Activated CD8-positive, alpha-beta T cell treated with anti-CD3 and anti-CD28 coated beads for 36 hours (primary cell): ENCODE results near the gene DNAJC6. TPM values are rescaled to one million over a fixed set of nuclear protein-coding genes. Genes with fewer than 3 reads are reported as not detected.

Experiments used
- ATAC-seq: fragments of 200-7000 bp; cut with Tn5 transposase; one replicate; pipeline ENCODE4 v1.10.0; 2021; ENCODE audit warnings: mild to moderate bottlenecking, moderate library complexity
- CTCF ChIA-PET: fragments of 350-600 bp; sonication (Branson Sonifier 250); formaldehyde crosslinking; loops from one replicate; lab custom pipeline; 2021; ENCODE audit warnings: antibody characterized with exemption; lab: Charles Lee
- POLR2A ChIA-PET: fragments of 350-600 bp; sonication (Branson Sonifier 250); formaldehyde crosslinking; loops from one replicate; lab custom pipeline; 2021; ENCODE audit warnings: antibody characterized with exemption; lab: Charles Lee
- DNase-seq: peaks from one replicate; pipeline ENCODE4 v3.0.0-alpha.2; 2020
- H3K27ac Mint-ChIP-seq: one replicate; pipeline ENCODE4 v1.8.0; 2021; ENCODE audit warnings: mild to moderate bottlenecking, mixed read lengths
- H3K27me3 Mint-ChIP-seq: one replicate; pipeline ENCODE4 v1.8.0; 2021; ENCODE audit warnings: mixed read lengths
- H3K36me3 Mint-ChIP-seq: one replicate; pipeline ENCODE4 v1.8.0; 2021; ENCODE audit warnings: low read depth, mixed read lengths
- H3K4me1 Mint-ChIP-seq: one replicate; pipeline ENCODE4 v1.8.0; 2021; ENCODE audit warnings: low read depth, mixed read lengths
- H3K4me3 Mint-ChIP-seq: one replicate; pipeline ENCODE4 v1.8.0; 2021; ENCODE audit warnings: mild to moderate bottlenecking, moderate library complexity, mixed read lengths
- H3K9me3 Mint-ChIP-seq: one replicate; pipeline ENCODE4 v1.8.0; 2021; ENCODE audit warnings: mixed read lengths
- intact Hi-C: fragments of 100-400 bp; cut with micrococcal nuclease; formaldehyde crosslinking; loops from one replicate; pipeline ENCODE4 v1.10.0; 2022
- total RNA-seq, 2 experiments: library from RNA; stranded (reverse); gene quantifications; one replicate each; pipeline ENCODE4 v1.2.3, GENCODE V29; 2021
- TF ChIP-seq, protein P1 (sequence below): fragments of 200-600 bp; IDR thresholded peaks from one replicate; pipeline ENCODE4 v1.8.0; 2022; ENCODE audit warnings: antibody characterized with exemption, mild to moderate bottlenecking

Gene DNAJC6
- total RNA-seq, 2 experiments from 2014 or later, result 2.1 to 2.2 TPM

DNA sequence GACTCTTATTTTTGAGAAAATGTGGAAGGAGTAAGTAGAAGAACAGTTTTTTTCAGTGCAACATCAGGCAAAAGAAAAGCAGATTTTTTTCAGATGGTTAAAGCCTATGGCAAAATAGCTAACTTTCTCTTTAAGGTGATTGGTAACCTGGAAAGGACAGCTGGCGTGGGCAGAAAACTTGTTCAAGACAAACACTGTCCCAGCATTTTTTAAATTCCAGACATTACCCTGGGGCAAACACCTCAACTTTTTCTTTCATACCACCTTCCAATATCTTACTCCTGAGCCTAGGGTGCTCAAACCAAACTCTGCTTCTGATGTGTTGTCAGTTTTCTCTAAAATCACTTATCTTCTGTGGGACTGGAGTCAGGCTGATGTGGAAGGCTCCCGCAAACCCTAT is 108.4 kb downstream of the DNAJC6 start:
- intact Hi-C loops, result no loop called here
- Mint-ChIP-seq H3K4me1 (peaks cover 6% of the 10 kb centered on the region), H3K4me3 (no peak overlapping the region), H3K36me3 (no peaks in the 10 kb centered on the region), H3K27ac (no peak overlapping the region), H3K27me3 (no peaks in the 10 kb centered on the region), H3K9me3 (no peaks in the 10 kb centered on the region)
- ChIA-PET POLR2A (no interaction called here), CTCF (interaction anchor here (1.3 to 3.5 kb wide), 3 partner anchors 8 to 23 kb away, joined by 3 to 17 read pairs (median 8); no protein-coding TSS in a partner anchor)
- ATAC-seq, result no peak
- TF ChIP-seq, protein P1, sequence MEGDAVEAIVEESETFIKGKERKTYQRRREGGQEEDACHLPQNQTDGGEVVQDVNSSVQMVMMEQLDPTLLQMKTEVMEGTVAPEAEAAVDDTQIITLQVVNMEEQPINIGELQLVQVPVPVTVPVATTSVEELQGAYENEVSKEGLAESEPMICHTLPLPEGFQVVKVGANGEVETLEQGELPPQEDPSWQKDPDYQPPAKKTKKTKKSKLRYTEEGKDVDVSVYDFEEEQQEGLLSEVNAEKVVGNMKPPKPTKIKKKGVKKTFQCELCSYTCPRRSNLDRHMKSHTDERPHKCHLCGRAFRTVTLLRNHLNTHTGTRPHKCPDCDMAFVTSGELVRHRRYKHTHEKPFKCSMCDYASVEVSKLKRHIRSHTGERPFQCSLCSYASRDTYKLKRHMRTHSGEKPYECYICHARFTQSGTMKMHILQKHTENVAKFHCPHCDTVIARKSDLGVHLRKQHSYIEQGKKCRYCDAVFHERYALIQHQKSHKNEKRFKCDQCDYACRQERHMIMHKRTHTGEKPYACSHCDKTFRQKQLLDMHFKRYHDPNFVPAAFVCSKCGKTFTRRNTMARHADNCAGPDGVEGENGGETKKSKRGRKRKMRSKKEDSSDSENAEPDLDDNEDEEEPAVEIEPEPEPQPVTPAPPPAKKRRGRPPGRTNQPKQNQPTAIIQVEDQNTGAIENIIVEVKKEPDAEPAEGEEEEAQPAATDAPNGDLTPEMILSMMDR, result no peak
- DNase-seq, result no peak

DNA sequence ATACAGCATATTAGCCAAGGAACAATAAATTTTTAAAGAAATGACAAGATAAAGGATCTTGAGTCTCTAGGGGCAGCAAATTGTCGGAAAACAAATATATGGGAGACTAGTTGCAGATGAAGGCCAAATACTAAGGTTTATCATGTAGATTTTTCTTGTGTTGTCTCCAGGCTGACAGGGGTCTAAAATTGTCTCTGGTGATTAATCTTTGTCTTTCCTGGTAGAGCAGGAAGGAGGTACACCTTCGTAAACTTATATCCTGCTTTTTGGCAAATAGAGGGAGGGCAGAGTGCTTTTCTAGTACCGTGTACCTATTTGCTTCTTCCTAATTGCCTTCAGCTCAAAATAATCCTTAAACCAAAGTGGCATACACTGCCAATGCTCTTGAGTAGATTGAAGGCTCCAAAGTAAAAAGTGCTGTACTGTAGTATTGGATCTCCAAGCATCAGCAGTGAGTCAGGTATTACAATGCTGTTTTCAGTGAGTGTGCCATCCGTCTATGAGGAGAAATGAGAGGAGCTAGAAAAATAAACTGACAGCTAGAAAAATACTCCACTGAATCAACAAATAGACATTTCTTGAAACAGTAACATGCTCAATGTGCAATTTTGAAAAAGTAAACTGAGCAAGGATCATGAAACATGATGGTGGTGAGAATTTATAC is 109.3 kb downstream of the DNAJC6 start:
- no peak for ATAC-seq

GRCh38 chr1:65419681-65420589 is 110.6 kb downstream of the DNAJC6 start:
- H3K4me3 Mint-ChIP-seq, result no peak overlapping the region
- H3K27me3 Mint-ChIP-seq, result no peaks in the 10 kb centered on the region
- intact Hi-C loops, result loop anchor here (5.0 kb wide), 1 partner anchor 168 kb away; no protein-coding TSS in a partner anchor
- no peaks in the 10 kb centered on the region for H3K9me3 Mint-ChIP-seq
- H3K36me3 Mint-ChIP-seq, result peaks cover 4% of the 10 kb centered on the region
- ATAC-seq (peak; percentile 96), DNase-seq (peak; percentile 99)
- H3K27ac Mint-ChIP-seq, result peak overlapping the region; percentile 93
- CTCF ChIA-PET, result interaction anchor here (0.7 to 3.5 kb wide), 10 partner anchors 9 to 360 kb away, joined by 3 to 17 read pairs (median 4); no protein-coding TSS in a partner anchor
- POLR2A ChIA-PET, result interaction anchor here (0.6 to 1.6 kb wide), 4 partner anchors 11 to 154 kb away, joined by 3 to 9 read pairs (median 3); no protein-coding TSS in a partner anchor
- TF ChIP-seq, protein P1, result no peak
- H3K4me1 Mint-ChIP-seq, result peaks cover 6% of the 10 kb centered on the region

More for the DNA sequence above, 109.3 kb downstream of the DNAJC6 start:
- ChIA-PET CTCF (interaction anchor here (1.6 to 3.5 kb wide), 5 partner anchors 12 to 182 kb away, joined by 4 to 17 read pairs (median 9); no protein-coding TSS in a partner anchor), POLR2A (interaction anchor here (0.7 to 1.4 kb wide), 2 partner anchors 9 to 10 kb away, joined by 3 read pairs; no protein-coding TSS in a partner anchor)
- Mint-ChIP-seq H3K27me3 (no peaks in the 10 kb centered on the region), H3K27ac (no peak overlapping the region), H3K4me3 (peak overlapping the region; percentile 25), H3K9me3 (no peaks in the 10 kb centered on the region), H3K36me3 (no peaks in the 10 kb centered on the region), H3K4me1 (peaks cover 6% of the 10 kb centered on the region)
- intact Hi-C loops, result no loop called here
- no peak for DNase-seq
- TF ChIP-seq, protein P1, result no peak

DNA sequence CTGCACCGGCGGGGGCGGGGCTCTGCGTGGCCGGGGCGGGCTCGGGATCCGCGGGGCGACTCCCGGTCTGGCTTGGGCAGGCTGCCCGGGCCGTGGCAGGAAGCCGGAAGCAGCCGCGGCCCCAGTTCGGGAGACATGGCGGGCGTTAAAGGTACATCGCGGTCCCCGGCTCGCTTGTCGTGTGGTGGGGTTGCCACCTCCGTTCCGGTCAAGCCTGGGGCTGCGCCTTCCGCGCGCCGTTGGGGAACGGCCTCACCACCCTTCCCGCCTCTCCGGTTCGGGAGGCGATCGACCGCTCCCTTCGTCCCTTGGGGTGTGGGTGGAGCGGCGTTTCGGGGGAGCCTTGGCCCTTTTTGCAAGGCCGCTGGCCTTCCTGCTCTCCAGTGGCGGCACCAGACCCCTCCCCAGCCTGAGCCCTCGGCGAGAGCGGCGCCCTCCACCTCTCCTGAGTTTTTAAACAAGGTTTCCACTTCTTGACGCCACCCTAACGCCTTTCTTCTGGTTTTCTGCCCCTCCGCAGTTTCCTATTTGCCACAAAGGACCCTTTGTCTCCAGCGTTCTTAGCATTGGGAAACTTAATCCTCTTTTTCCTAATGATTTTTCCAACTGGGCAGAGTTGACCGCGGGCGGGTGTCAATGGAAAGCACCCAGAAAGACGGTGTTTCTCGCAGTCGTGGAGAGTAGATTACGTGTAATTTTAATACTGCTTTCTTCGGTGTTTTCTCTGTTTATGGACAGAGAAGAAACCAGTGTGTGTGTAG is 111.4 kb downstream of the DNAJC6 start, which contains the start of the genes LEPR and LEPROT:
Gene LEPR (plus strand): TSS at position 79 of the 761 bp plus-strand sequence. CDS start 144,898 bp downstream, outside the sequence.
Gene LEPROT (plus strand): TSS at position 79 of the 761 bp plus-strand sequence. CDS start 57 bp downstream, at position 136.
- no peak for ATAC-seq
- H3K4me3 Mint-ChIP-seq, result no peak within 1 kb of the TSS

More for the DNA sequence above, 111.4 kb downstream of the DNAJC6 start, which contains the start of the genes LEPR and LEPROT:
- H3K27me3 Mint-ChIP-seq, result no peaks in the 10 kb centered on the region
- H3K36me3 Mint-ChIP-seq, result peaks cover 12% of the 10 kb centered on the region
- TF ChIP-seq, protein P1, result no peak
- POLR2A ChIA-PET, result interaction anchor here (0.8 to 1.6 kb wide), 2 partner anchors 27 to 29 kb away, joined by 3 to 9 read pairs; no protein-coding TSS in a partner anchor
- peaks cover 6% of the 10 kb centered on the region for H3K4me1 Mint-ChIP-seq
- H3K27ac Mint-ChIP-seq, result peak within 1 kb of the TSS; percentile 93
- DNase-seq, result no peak
- no peaks in the 10 kb centered on the region for H3K9me3 Mint-ChIP-seq
- CTCF ChIA-PET, result interaction anchor here (0.8 to 3.5 kb wide), 7 partner anchors 10 to 355 kb away, joined by 3 to 17 read pairs (median 6); no protein-coding TSS in a partner anchor
- intact Hi-C loops, result loop anchor here (5.0 kb wide), 1 partner anchor 168 kb away; no protein-coding TSS in a partner anchor
